GM12891 (cell line): Measurements from ENCODE around the gene OMG.
"Not testable (repeated sequence)": the region's sequence is repeated elsewhere in the genome, so short reads cannot be mapped to it uniquely, and the experiment has no call there.

Source experiments
- DNase-seq: peaks from one replicate; pipeline ENCODE4 v3.0.0; 2011; ENCODE audit warnings: low spot score; ENCODE audit not compliant: insufficient read length
- FAIRE-seq: peaks from 2 replicates; lab custom pipeline; 2011; peaks lifted over from hg19 to GRCh38; lab: Jason Lieb, UNC
- PAX5 ChIP-seq: IDR thresholded peaks from 2 replicates; pipeline ENCODE4 v1.6.1; 2011; ENCODE audit warnings: low read length, moderate library complexity, mild to moderate bottlenecking; ENCODE audit not compliant: insufficient read depth, severe bottlenecking
- POLR2A ChIP-seq: IDR thresholded peaks from 2 replicates; pipeline ENCODE4 v1.6.1; 2011; ENCODE audit warnings: low read depth, low read length, control low read depth
- POLR2AphosphoS5 ChIP-seq: IDR thresholded peaks from 2 replicates; pipeline ENCODE4 v1.6.1; 2011; ENCODE audit warnings: low read depth, low read length, control low read depth
- POU2F2 ChIP-seq: IDR thresholded peaks from 2 replicates; pipeline ENCODE4 v1.6.1; 2011; ENCODE audit warnings: low read depth, mild to moderate bottlenecking, control low read depth, low read length, moderate library complexity
- SPI1 ChIP-seq: IDR thresholded peaks from 2 replicates; pipeline ENCODE4 v1.6.1; 2011; ENCODE audit warnings: low read depth, low read length, control low read depth
- TAF1 ChIP-seq: IDR thresholded peaks from 2 replicates; pipeline ENCODE4 v1.6.1; 2011; ENCODE audit warnings: low read depth, low read length, control low read depth

The OMG gene

GRCh38 chr17:31291820-31292219 lies 5.2 kb downstream of the OMG start:
- no peak for TF ChIP-seq POU2F2
- TF ChIP-seq SPI1: no peak
- TF ChIP-seq TAF1: no peak
- TF ChIP-seq POLR2AphosphoS5: no peak
- TF ChIP-seq POLR2A: no peak
- DNase-seq (no peak), FAIRE-seq (no peak)

- TF ChIP-seq PAX5: no peak
- TF ChIP-seq POLR2A: no peak
- TF ChIP-seq POLR2AphosphoS5: no peak
- TF ChIP-seq TAF1: no peak
- TF ChIP-seq SPI1: no peak
- no peak for TF ChIP-seq POU2F2
- FAIRE-seq (no peak), DNase-seq (no peak)
Measured at GRCh38 chr17:31289790-31290189, 7.2 kb downstream of the OMG start.

DNA sequence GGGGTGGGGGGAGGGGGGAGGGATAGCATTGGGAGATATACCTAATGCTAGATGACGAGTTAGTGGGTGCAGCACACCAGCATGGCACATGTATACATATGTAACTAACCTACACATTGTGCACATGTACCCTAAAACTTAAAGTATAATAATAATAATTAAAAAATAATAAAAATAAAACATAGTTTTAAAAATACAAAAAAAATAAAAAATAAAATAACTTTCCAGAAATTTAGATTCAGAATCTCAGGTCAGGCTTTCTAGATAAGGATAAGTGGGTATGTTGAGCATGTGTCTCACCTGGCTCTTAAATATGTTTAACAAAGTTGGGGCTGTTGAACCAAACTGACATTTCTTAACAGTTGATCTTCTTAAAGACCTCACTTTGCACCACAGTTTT lies 9.1 kb downstream of the OMG start:
- DNase-seq, FAIRE-seq: not testable (repeated sequence)

DNA sequence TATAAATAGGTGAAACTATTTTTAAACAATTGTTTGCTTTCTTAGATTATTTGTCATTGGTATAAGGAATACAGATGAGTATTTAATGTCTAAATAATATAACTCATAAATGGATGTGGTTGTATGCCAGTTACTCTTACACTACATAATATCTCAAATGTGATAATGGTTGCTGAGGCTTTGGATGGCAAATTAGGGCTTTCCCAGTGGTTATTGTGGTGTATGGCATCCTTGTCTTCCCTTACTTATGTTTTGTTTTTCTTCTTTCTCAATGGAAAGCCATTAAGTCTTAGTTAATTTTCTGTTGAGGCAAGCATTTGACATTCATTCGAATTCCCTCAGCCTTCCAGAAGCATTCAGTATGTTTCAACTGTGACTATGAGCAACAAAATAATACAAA lies 10.5 kb downstream of the OMG start:
- FAIRE-seq (peak; percentile 23), DNase-seq (no peak)
- TF ChIP-seq TAF1 (no peak), POU2F2 (no peak), PAX5 (no peak), POLR2AphosphoS5 (no peak), SPI1 (no peak), POLR2A (no peak)

- no peak for DNase-seq
- TF ChIP-seq POU2F2 (no peak), POLR2A (no peak), POLR2AphosphoS5 (no peak), TAF1 (no peak), PAX5 (no peak)
- no peak for FAIRE-seq
Measured at GRCh38 chr17:31283841-31284240, 13.2 kb downstream of the OMG start.

DNA sequence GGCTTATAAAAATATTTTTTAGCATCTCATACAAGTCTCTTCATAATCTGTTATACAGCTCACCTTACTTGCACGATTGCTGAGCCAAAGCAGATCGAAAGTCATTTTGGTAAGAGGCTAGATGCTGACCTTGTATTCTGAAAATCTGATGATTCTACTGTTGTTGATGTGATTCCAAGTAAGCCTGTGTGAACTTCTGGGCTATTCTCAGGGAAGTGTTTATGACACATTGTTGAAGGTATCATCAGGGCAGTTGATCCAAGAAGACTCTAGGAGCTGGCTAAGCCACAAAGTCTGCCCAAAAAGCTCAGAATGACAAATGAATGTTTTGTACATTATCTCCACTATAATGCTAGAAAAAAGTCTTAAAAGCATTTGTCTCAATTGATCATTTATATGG lies 16.0 kb downstream of the OMG start:
- no peak for FAIRE-seq
- no peak for TF ChIP-seq POLR2A
- no peak for TF ChIP-seq POLR2AphosphoS5
- no peak for TF ChIP-seq SPI1
- TF ChIP-seq TAF1: no peak
- TF ChIP-seq POU2F2: no peak
- no peak for TF ChIP-seq PAX5

DNA sequence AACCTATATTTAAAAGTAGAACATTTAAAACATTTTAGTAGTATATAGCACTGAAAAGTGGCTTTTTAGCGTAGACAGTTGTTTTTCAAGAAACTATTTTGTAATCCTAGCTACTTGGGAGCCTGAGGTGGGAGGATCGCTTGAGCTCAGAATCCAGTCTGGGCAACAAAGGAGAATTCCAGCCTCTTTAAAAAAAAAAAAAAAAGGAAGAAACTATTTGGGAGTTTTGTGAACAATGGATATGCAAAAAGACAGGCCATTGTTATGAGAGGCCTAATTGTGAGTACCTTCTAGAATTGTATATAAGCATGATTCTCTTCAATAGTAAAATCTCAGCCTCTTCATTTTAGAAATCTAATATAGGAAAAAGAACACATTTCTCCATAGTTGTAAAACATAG lies 17.6 kb downstream of the OMG start:
- TF ChIP-seq POLR2A: no peak
- TF ChIP-seq PAX5: no peak
- TF ChIP-seq POLR2AphosphoS5: no peak
- no peak for DNase-seq
- FAIRE-seq: no peak

More for the DNA sequence above, 16.0 kb downstream of the OMG start:
- DNase-seq: no peak

DNA sequence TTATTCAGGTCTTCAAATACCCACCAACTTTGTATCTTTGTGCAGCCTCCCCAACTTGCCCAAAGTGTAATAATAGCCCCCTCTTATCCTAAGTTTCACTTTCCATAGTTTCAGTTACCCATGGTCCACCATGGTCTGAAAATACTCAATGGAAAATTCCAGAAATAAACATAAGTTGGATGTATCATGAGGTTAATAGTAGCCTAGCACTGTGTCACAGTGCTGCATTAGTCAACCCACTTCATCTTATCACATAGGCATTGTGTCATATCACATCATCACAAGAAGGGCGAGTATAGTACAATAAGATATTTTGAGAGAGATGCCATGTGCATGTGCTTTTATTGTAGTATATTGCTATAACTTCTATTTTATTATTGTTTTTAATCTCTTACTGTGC lies 21.9 kb downstream of the OMG start:
- FAIRE-seq (peak; percentile 66), DNase-seq (no peak)
- TF ChIP-seq PAX5: no peak
- no peak for TF ChIP-seq SPI1
- TF ChIP-seq TAF1: no peak
- no peak for TF ChIP-seq POU2F2
- no peak for TF ChIP-seq POLR2A
- TF ChIP-seq POLR2AphosphoS5: no peak

- DNase-seq (no peak), FAIRE-seq (peak; percentile 31)
Measured at GRCh38 chr17:31274252-31274651, 22.8 kb downstream of the OMG start.

GRCh38 chr17:31273516-31273915 lies 23.5 kb downstream of the OMG start:
- no peak for FAIRE-seq
- TF ChIP-seq PAX5 (no peak), POLR2AphosphoS5 (no peak), SPI1 (no peak), POU2F2 (no peak), POLR2A (no peak), TAF1 (no peak)

More at GRCh38 chr17:31274252-31274651, 22.8 kb downstream of the OMG start:
- TF ChIP-seq PAX5 (no peak), TAF1 (no peak), POU2F2 (no peak), POLR2AphosphoS5 (no peak), POLR2A (no peak), SPI1 (no peak)

GRCh38 chr17:31272803-31273202 lies 24.2 kb downstream of the OMG start:
- DNase-seq (no peak), FAIRE-seq (no peak)
- TF ChIP-seq POU2F2 (no peak), POLR2A (no peak), SPI1 (no peak), PAX5 (no peak), TAF1 (no peak), POLR2AphosphoS5 (no peak)

More at GRCh38 chr17:31273516-31273915, 23.5 kb downstream of the OMG start:
- no peak for DNase-seq
